OCI-LY7 (cell line): ENCODE data around the gene NPHP1. TPM values are rescaled to one million over a fixed set of nuclear protein-coding genes. Genes with fewer than 3 reads are reported as not detected.
"Not testable (repeated sequence)": the region's sequence is repeated elsewhere in the genome, so short reads cannot be mapped to it uniquely, and the experiment has no call there.

Source experiments
- BruUV-seq: library from RNA; stranded (reverse); fragments of 400-500 nt; replicated peaks from 2 replicates; lab custom pipeline; 2021; lab: Mats Ljungman, UMichigan
- CTCF ChIA-PET: fragments of 300-600 bp; sonication (Branson Sonifier 250); formaldehyde crosslinking; loops from one replicate; lab custom pipeline; 2022; ENCODE audit warnings: antibody characterized with exemption; ENCODE audit not compliant: unreplicated experiment; lab: Charles Lee
- POLR2A ChIA-PET: fragments of 300-600 bp; sonication (Branson Sonifier 250); formaldehyde crosslinking; loops from one replicate; lab custom pipeline; 2022; ENCODE audit warnings: antibody characterized with exemption; lab: Charles Lee
- DNase-seq: peaks from one replicate; pipeline ENCODE4 v3.0.0-alpha.2; 2015; ENCODE audit warnings: low spot score
- H2AFZ ChIP-seq: fragments of 200-600 bp; sonication (generic), shearing (Covaris generic); 2 replicates; pipeline ENCODE4 v1.6.1; 2014; ENCODE audit warnings: mild to moderate bottlenecking, antibody characterized with exemption, low read length, moderate library complexity
- H3K27ac ChIP-seq: fragments of 200-600 bp; sonication (generic); 2 replicates; pipeline ENCODE4 v1.5.1; 2014; ENCODE audit warnings: mixed run types, low read depth, mild to moderate bottlenecking, moderate library complexity, low read length, inconsistent platforms; ENCODE audit not compliant: poor library complexity, severe bottlenecking
- H3K36me3 ChIP-seq: fragments of 200-600 bp; sonication (generic); 2 replicates; pipeline ENCODE4 v1.6.1; 2014; ENCODE audit warnings: mild to moderate bottlenecking, antibody characterized with exemption, low read length, moderate library complexity, mixed read lengths; ENCODE audit not compliant: insufficient read depth
- H3K4me1 ChIP-seq: fragments of 200-600 bp; sonication (generic); 2 replicates; pipeline ENCODE4 v1.5.1; 2014; ENCODE audit warnings: mild to moderate bottlenecking, low read length; ENCODE audit not compliant: insufficient read depth, poor library complexity, severe bottlenecking
- H3K4me2 ChIP-seq: fragments of 200-600 bp; sonication (generic); 2 replicates; pipeline ENCODE4 v1.6.1; 2014; ENCODE audit warnings: mild to moderate bottlenecking, low read length
- H3K4me3 ChIP-seq: fragments of 200-600 bp; sonication (generic); 2 replicates; pipeline ENCODE4 v1.5.1; 2014; ENCODE audit warnings: mild to moderate bottlenecking, low read depth, low read length; ENCODE audit not compliant: poor library complexity, severe bottlenecking
- H3K79me2 ChIP-seq: fragments of 200-600 bp; sonication (generic); 2 replicates; pipeline ENCODE4 v1.6.1; 2016; ENCODE audit warnings: low read depth, mild to moderate bottlenecking, low read length, moderate library complexity, mixed read lengths; ENCODE audit not compliant: insufficient read depth
- H3K9me2 ChIP-seq: fragments of 200-600 bp; sonication (generic); 2 replicates; pipeline ENCODE4 v1.6.1; 2016; ENCODE audit warnings: mild to moderate bottlenecking, low read length, mixed read lengths; ENCODE audit not compliant: insufficient read depth
- H3K9me3 ChIP-seq: fragments of 200-600 bp; sonication (generic); 2 replicates; pipeline ENCODE4 v1.6.1; 2014; ENCODE audit warnings: mild to moderate bottlenecking, mixed run types, low read length, mixed read lengths
- H4K20me1 ChIP-seq: fragments of 200-600 bp; sonication (generic); 2 replicates; pipeline ENCODE4 v1.6.1; 2014; ENCODE audit warnings: mild to moderate bottlenecking, antibody characterized with exemption, low read length, moderate library complexity, mixed read lengths; ENCODE audit not compliant: insufficient read depth
- CTCF ChIP-seq: fragments of 200-600 bp; sonication (generic); conservative IDR thresholded peaks from 2 replicates; pipeline ENCODE4 v1.5.1; 2014; ENCODE audit warnings: mild to moderate bottlenecking, antibody characterized with exemption, low read length, moderate library complexity, mixed read lengths
- EZH2phosphoT487 ChIP-seq: fragments of 200-600 bp; sonication (generic); IDR thresholded peaks from 2 replicates; pipeline ENCODE4 v1.6.1; 2018; ENCODE audit warnings: low read depth, borderline replicate concordance, mild to moderate bottlenecking, mixed run types, antibody characterized with exemption, low read length, moderate library complexity, mixed read lengths
- intact Hi-C: fragments of 100-400 bp; cut with micrococcal nuclease; formaldehyde crosslinking; loops from one replicate; pipeline ENCODE4 v1.10.0; 2022; ENCODE audit not compliant: unreplicated experiment
- total RNA-seq, 2 experiments: library from RNA; depleted of rRNA in 1 of 2; stranded (reverse); fragments of >200 nt in 1 of 2; shearing (Covaris generic) in 1 of 2; gene quantifications; 2 replicates each; pipeline ENCODE4 v1.2.3, GENCODE V29; 2014 to 2022

The NPHP1 gene
- total RNA-seq, 2 experiments from 2014 or later: 1.6 to 2.0 TPM

GRCh38 chr2:110166266-110166665 lies 38.5 kb downstream of the NPHP1 start:
- Histone ChIP-seq H3K36me3 (no peaks in the 10 kb centered on the region), H3K27ac (no peak overlapping the region), H2AFZ (no peak overlapping the region), H4K20me1 (no peaks in the 10 kb centered on the region), H3K9me2 (no peaks in the 10 kb centered on the region), H3K4me3 (no peak overlapping the region), H3K4me1 (no peaks in the 10 kb centered on the region), H3K9me3 (no peaks in the 10 kb centered on the region), H3K79me2 (no peaks in the 10 kb centered on the region), H3K4me2 (no peak overlapping the region)
- TF ChIP-seq EZH2phosphoT487 (no peak), CTCF (no peak)
- CTCF ChIA-PET: no interaction called here
- intact Hi-C loops: no loop called here
- POLR2A ChIA-PET: interaction anchor here (1.6 kb wide), 1 partner anchor 13 kb away, joined by 8 read pairs; no protein-coding TSS in a partner anchor
- BruUV-seq: no TSS peak
- no peak for DNase-seq

GRCh38 chr2:110157153-110157793 lies 47.5 kb downstream of the NPHP1 start:
- peak; percentile 13 for DNase-seq
- Histone ChIP-seq H3K4me3 (no peak overlapping the region), H3K9me3 (no peaks in the 10 kb centered on the region), H3K36me3 (no peaks in the 10 kb centered on the region), H3K27ac (no peak overlapping the region), H3K9me2 (no peaks in the 10 kb centered on the region), H2AFZ (no peak overlapping the region), H3K4me1 (no peaks in the 10 kb centered on the region), H3K4me2 (no peak overlapping the region), H4K20me1 (no peaks in the 10 kb centered on the region), H3K79me2 (no peaks in the 10 kb centered on the region)
- POLR2A ChIA-PET: interaction anchor here (0.7 to 1.2 kb wide), 2 partner anchors 13 to 533 kb away, joined by 3 read pairs; no protein-coding TSS in a partner anchor
- intact Hi-C loops: no loop called here
- BruUV-seq: no TSS peak
- TF ChIP-seq EZH2phosphoT487 (no peak), CTCF (peak; percentile 75)
- CTCF ChIA-PET: no interaction called here

- H3K36me3 ChIP-seq, H3K27ac ChIP-seq, H3K79me2 ChIP-seq, H3K4me1 ChIP-seq, H3K4me3 ChIP-seq, POLR2A ChIA-PET, CTCF ChIA-PET, H3K9me2 ChIP-seq, H4K20me1 ChIP-seq, intact Hi-C loops, H2AFZ ChIP-seq, H3K9me3 ChIP-seq, DNase-seq, H3K4me2 ChIP-seq, BruUV-seq: not testable (repeated sequence)
Measured at GRCh38 chr2:110154828-110155227, 50.0 kb downstream of the NPHP1 start.

DNA sequence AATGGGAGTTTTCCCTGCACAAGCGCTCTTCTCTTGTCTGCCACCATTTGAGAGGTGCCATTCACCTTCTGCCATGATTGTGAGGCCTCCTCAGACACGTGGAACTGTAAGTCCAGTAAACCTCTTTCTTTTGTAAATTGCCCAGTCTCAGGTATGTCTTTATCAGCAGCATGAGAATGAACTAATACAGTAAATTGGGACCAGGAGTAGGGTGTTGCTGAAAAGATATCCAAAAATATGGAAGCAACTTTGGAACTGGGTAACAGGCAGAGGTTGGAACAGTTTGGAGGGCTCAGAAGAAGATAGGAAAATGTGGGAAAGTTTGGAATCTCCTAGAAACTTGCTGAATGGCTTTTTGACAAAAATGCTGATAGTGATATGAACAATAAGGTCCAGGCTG lies 50.6 kb downstream of the NPHP1 start:
- H3K36me3 ChIP-seq, H2AFZ ChIP-seq, H3K9me3 ChIP-seq, CTCF ChIA-PET, DNase-seq, H3K27ac ChIP-seq, H3K79me2 ChIP-seq, BruUV-seq, H3K9me2 ChIP-seq, H4K20me1 ChIP-seq, H3K4me3 ChIP-seq, intact Hi-C loops, H3K4me1 ChIP-seq, H3K4me2 ChIP-seq, POLR2A ChIA-PET: not testable (repeated sequence)
